Uterus (tissue), 4 donors: Measurements from ENCODE around the gene TPI1. TPM values are rescaled to one million over a fixed set of nuclear protein-coding genes. Genes with fewer than 3 reads are reported as not detected.
A peak's percentile ranks its signal among the peaks of the same experiment; 100 is the strongest.

Experiments
- DNase-seq, 2 donors: peaks; one replicate each; pipeline ENCODE4 v3.0.0-alpha.2; 2019 to 2020
- H3K27ac ChIP-seq, 2 donors: fragments of 200-600 bp; sonication (generic); 1 replicate in 1 of 2; 2 replicates in 1 of 2; pipeline ENCODE4 v1.5.1; 2016 to 2018
- H3K27me3 ChIP-seq, 2 donors: fragments of 200-600 bp; sonication (generic); one replicate each; pipeline ENCODE4 v1.5.1; 2018 to 2019; ENCODE audit warnings: control low read depth in 1 of 2
- H3K36me3 ChIP-seq, 2 donors: fragments of 200-600 bp; sonication (generic); one replicate each; pipeline ENCODE4 v1.5.1; 2019; ENCODE audit warnings: control low read depth in 1 of 2
- H3K4me1 ChIP-seq, 2 donors: fragments of 200-600 bp; sonication (generic); one replicate each; pipeline ENCODE4 v1.5.1; 2018 to 2019; ENCODE audit warnings: control low read depth in 1 of 2
- H3K4me3 ChIP-seq, 2 donors: fragments of 200-600 bp; sonication (generic); 1 replicate in 1 of 2; 2 replicates in 1 of 2; pipeline ENCODE4 v1.5.1; 2018 to 2019; ENCODE audit warnings: mild to moderate bottlenecking in 1 of 2
- H3K9me3 ChIP-seq, 2 donors: fragments of 200-600 bp; sonication (generic); one replicate each; pipeline ENCODE4 v1.5.1; 2019; ENCODE audit warnings: control low read depth in 1 of 2
- CTCF ChIP-seq, 4 experiments: fragments of 200-600 bp in 2 of 4; fragments of 450-650 bp in 2 of 4; sonication (generic) in 2 of 4; IDR thresholded peaks; one replicate each; pipeline ENCODE4 v1.5.1; 2016 to 2019; ENCODE audit warnings: antibody characterized with exemption in 4 of 4, mild to moderate bottlenecking in 2 of 4, moderate library complexity in 1 of 4
- POLR2A ChIP-seq, 2 donors: fragments of 450-650 bp; IDR thresholded peaks; one replicate each; pipeline ENCODE4 v1.6.1; 2016; ENCODE audit warnings: antibody characterized with exemption in 2 of 2, mild to moderate bottlenecking in 1 of 2, moderate library complexity in 1 of 2
- intact Hi-C: fragments of 100-400 bp; cut with DNase I; formaldehyde crosslinking; loops from one replicate; pipeline ENCODE4 v1.15.1; 2023; ENCODE audit warnings: low total_unique reads
- total RNA-seq, 4 donors: library from RNA; depleted of rRNA in 3 of 4; stranded (reverse); fragments of >200 nt in 3 of 4; gene quantifications; one replicate each; pipeline versions ENCODE4 v1.1.0 to v1.2.4, GENCODE V29; 2014 to 2023
- donor health status: DM: yes; HTN: yes; CAD: no.

TPI1 gene
- 100 to 1,000 TPM; 159 to 307 (median 240) TPM for total RNA-seq

GRCh38 chr12:6867413-6868210, at the start of gene TPI1:
Gene TPI1 (plus strand): TSS chr12:6867531. CDS start chr12:6867567, 36 bp downstream.
- H3K4me1 ChIP-seq: peaks cover 10 to 25% of the 10 kb centered on the region in 2 donors

GRCh38 chr12:6817662-6818157, 49.6 kb upstream of the TPI1 start:
- peaks cover 0 to 4% of the 10 kb centered on the region in 2 donors for H3K27me3 ChIP-seq
- no peaks in the 10 kb centered on the region for H3K4me1 ChIP-seq
- H3K36me3 ChIP-seq: no peaks in the 10 kb centered on the region
- intact Hi-C loops: no loop called here
- no peak for DNase-seq
- no peak overlapping the region for H3K4me3 ChIP-seq
- no peak overlapping the region for H3K27ac ChIP-seq
- no peaks in the 10 kb centered on the region for H3K9me3 ChIP-seq
- TF ChIP-seq CTCF (IDR thresholded peaks at IDR 0.05): no peak
- TF ChIP-seq POLR2A (IDR thresholded peaks at IDR 0.05): no peak

More at GRCh38 chr12:6867413-6868210, at the start of gene TPI1:
- Histone ChIP-seq H3K4me3 (peak within 1 kb of the TSS; percentile 67 to 75), H3K27me3 (no peaks in the 10 kb centered on the region), H3K27ac (peak within 1 kb of the TSS; percentile 94 to 97), H3K36me3 (no peaks in the 10 kb centered on the region), H3K9me3 (no peaks in the 10 kb centered on the region)
- TF ChIP-seq CTCF (IDR thresholded peaks at IDR 0.05) (peak in 1 of 4 experiments; percentile 28), POLR2A (IDR thresholded peaks at IDR 0.05) (peak; percentile 94 to 98)
- DNase-seq: peak; percentile 87 to 89
- intact Hi-C loops: no loop called here

- H3K36me3 ChIP-seq: no peaks in the 10 kb centered on the region
- intact Hi-C loops: no loop called here
- no peak overlapping the region for H3K27ac ChIP-seq
- peaks cover 0 to 4% of the 10 kb centered on the region in 2 donors for H3K27me3 ChIP-seq
- no peaks in the 10 kb centered on the region for H3K9me3 ChIP-seq
- TF ChIP-seq POLR2A (IDR thresholded peaks at IDR 0.05) (no peak), CTCF (IDR thresholded peaks at IDR 0.05) (no peak)
- no peaks in the 10 kb centered on the region for H3K4me1 ChIP-seq
- DNase-seq: no peak
- H3K4me3 ChIP-seq: no peak overlapping the region
These were observed 49.1 kb upstream of the TPI1 start for GRCh38 chr12:6818222-6818621.

- no peak for DNase-seq
- peaks cover 0 to 4% of the 10 kb centered on the region in 2 donors for H3K27me3 ChIP-seq
- intact Hi-C loops: no loop called here
- H3K36me3 ChIP-seq: no peaks in the 10 kb centered on the region
- no peaks in the 10 kb centered on the region for H3K9me3 ChIP-seq
- no peaks in the 10 kb centered on the region for H3K4me1 ChIP-seq
- H3K27ac ChIP-seq: no peak overlapping the region
- no peak overlapping the region for H3K4me3 ChIP-seq
- TF ChIP-seq CTCF (IDR thresholded peaks at IDR 0.05): no peak
- TF ChIP-seq POLR2A (IDR thresholded peaks at IDR 0.05): no peak
These were observed 48.7 kb upstream of the TPI1 start for GRCh38 chr12:6818645-6819044.
